ENCODE measurements around the gene NCK2.
"Not testable (repeated sequence)": the region's sequence is repeated elsewhere in the genome, so short reads cannot be mapped to it uniquely, and the experiment has no call there.

Gene NCK2

GRCh38 chr2:105771291-105771690, 26.6 kb downstream of the NCK2 start:
- in situ Hi-C loops (cut with MboI; ENCODE audit: low pct_unique_long_range_greater_than_20kb, low sequenced_read_pairs); DNase-seq: not testable (repeated sequence)

GRCh38 chr2:105771836-105772235, 27.1 kb downstream of the NCK2 start:
- DNase-seq = no peak
- in situ Hi-C loops (cut with MboI; ENCODE audit: low pct_unique_long_range_greater_than_20kb, low sequenced_read_pairs) = no loop called here

- no peak for DNase-seq
- in situ Hi-C loops (cut with MboI; ENCODE audit: low pct_unique_long_range_greater_than_20kb, low sequenced_read_pairs) = no loop called here
Observed at GRCh38 chr2:105772362-105772761, 27.6 kb downstream of the NCK2 start.

GRCh38 chr2:105773568-105773967, 28.9 kb downstream of the NCK2 start:
- in situ Hi-C loops (cut with MboI; ENCODE audit: low pct_unique_long_range_greater_than_20kb, low sequenced_read_pairs) = no loop called here
- no peak for DNase-seq

- no peak for DNase-seq
- in situ Hi-C loops (cut with MboI; ENCODE audit: low pct_unique_long_range_greater_than_20kb, low sequenced_read_pairs) = no loop called here
Observed at GRCh38 chr2:105774781-105775337, 30.1 kb downstream of the NCK2 start.

GRCh38 chr2:105775809-105776559, 31.3 kb downstream of the NCK2 start:
- in situ Hi-C loops (cut with MboI; ENCODE audit: low pct_unique_long_range_greater_than_20kb, low sequenced_read_pairs) = no loop called here
- no peak for DNase-seq

- in situ Hi-C loops (cut with MboI; ENCODE audit: low pct_unique_long_range_greater_than_20kb, low sequenced_read_pairs) = no loop called here
- no peak for DNase-seq
Observed at GRCh38 chr2:105776560-105776928, 31.8 kb downstream of the NCK2 start.

GRCh38 chr2:105777031-105777482, 32.3 kb downstream of the NCK2 start:
- no peak for DNase-seq
- in situ Hi-C loops (cut with MboI; ENCODE audit: low pct_unique_long_range_greater_than_20kb, low sequenced_read_pairs) = no loop called here

GRCh38 chr2:105777506-105778055, 32.9 kb downstream of the NCK2 start:
- in situ Hi-C loops (cut with MboI; ENCODE audit: low pct_unique_long_range_greater_than_20kb, low sequenced_read_pairs) = no loop called here
- no peak for DNase-seq

GRCh38 chr2:105778080-105778607, 33.4 kb downstream of the NCK2 start:
- no peak for DNase-seq
- in situ Hi-C loops (cut with MboI; ENCODE audit: low pct_unique_long_range_greater_than_20kb, low sequenced_read_pairs) = no loop called here

- in situ Hi-C loops (cut with MboI; ENCODE audit: low pct_unique_long_range_greater_than_20kb, low sequenced_read_pairs) = no loop called here
- no peak for DNase-seq
Observed at GRCh38 chr2:105779394-105779793, 34.7 kb downstream of the NCK2 start.

- DNase-seq = no peak
- in situ Hi-C loops (cut with MboI; ENCODE audit: low pct_unique_long_range_greater_than_20kb, low sequenced_read_pairs) = no loop called here
Observed at GRCh38 chr2:105780606-105781005, 35.9 kb downstream of the NCK2 start.

GRCh38 chr2:105781274-105781978, 36.7 kb downstream of the NCK2 start:
- in situ Hi-C loops (cut with MboI; ENCODE audit: low pct_unique_long_range_greater_than_20kb, low sequenced_read_pairs) = no loop called here
- no peak for DNase-seq

- in situ Hi-C loops (cut with MboI; ENCODE audit: low pct_unique_long_range_greater_than_20kb, low sequenced_read_pairs) = no loop called here
Observed at GRCh38 chr2:105782123-105782522, 37.4 kb downstream of the NCK2 start.

GRCh38 chr2:105782646-105783045, 37.9 kb downstream of the NCK2 start:
- no peak for DNase-seq
- in situ Hi-C loops (cut with MboI; ENCODE audit: low pct_unique_long_range_greater_than_20kb, low sequenced_read_pairs) = no loop called here

More at GRCh38 chr2:105782123-105782522, 37.4 kb downstream of the NCK2 start:
- DNase-seq = peak; percentile 38

GRCh38 chr2:105783151-105783738, 38.5 kb downstream of the NCK2 start:
- in situ Hi-C loops (cut with MboI; ENCODE audit: low pct_unique_long_range_greater_than_20kb, low sequenced_read_pairs) = no loop called here
- no peak for DNase-seq

GRCh38 chr2:105783972-105784371, 39.3 kb downstream of the NCK2 start:
- no peak for DNase-seq
- in situ Hi-C loops (cut with MboI; ENCODE audit: low pct_unique_long_range_greater_than_20kb, low sequenced_read_pairs) = no loop called here

- in situ Hi-C loops (cut with MboI; ENCODE audit: low pct_unique_long_range_greater_than_20kb, low sequenced_read_pairs) = no loop called here
- no peak for DNase-seq
Observed at GRCh38 chr2:105784589-105784988, 39.9 kb downstream of the NCK2 start.

- no peak for DNase-seq
- in situ Hi-C loops (cut with MboI; ENCODE audit: low pct_unique_long_range_greater_than_20kb, low sequenced_read_pairs) = no loop called here
Observed at GRCh38 chr2:105785095-105785847, 40.6 kb downstream of the NCK2 start.

Measured in KBM-7 (cell line).